NCI-H774 (cell line): ENCODE measurements around the gene PSMC2.
"Not testable (repeated sequence)": the region's sequence is repeated elsewhere in the genome, so short reads cannot be mapped to it uniquely, and the experiment has no call there.

Source experiments
- DNase-seq: peaks from one replicate; lab custom pipeline; 2025; lab: John Stamatoyannopoulos, UW

The PSMC2 gene

GRCh38 chr7:103379270-103379975 is 32.0 kb downstream of the PSMC2 start:
- no peak for DNase-seq

GRCh38 chr7:103380395-103381191 is 33.1 kb downstream of the PSMC2 start:
- no peak for DNase-seq

GRCh38 chr7:103381280-103382031 is 34.0 kb downstream of the PSMC2 start:
- no peak for DNase-seq

- DNase-seq: no peak
These were observed 34.6 kb downstream of the PSMC2 start for GRCh38 chr7:103382032-103382402.

GRCh38 chr7:103387242-103387641 is 39.8 kb downstream of the PSMC2 start:
- no peak for DNase-seq

GRCh38 chr7:103388469-103389140 is 41.2 kb downstream of the PSMC2 start:
- DNase-seq: no peak

- DNase-seq: no peak
These were observed 41.8 kb downstream of the PSMC2 start for GRCh38 chr7:103389263-103389662.

GRCh38 chr7:103391150-103391549 is 43.7 kb downstream of the PSMC2 start:
- DNase-seq: no peak

- no peak for DNase-seq
These were observed 44.5 kb downstream of the PSMC2 start for GRCh38 chr7:103391976-103392375.

- DNase-seq: no peak
These were observed 47.1 kb downstream of the PSMC2 start for GRCh38 chr7:103394566-103394965.

GRCh38 chr7:103395071-103395470 is 47.6 kb downstream of the PSMC2 start:
- no peak for DNase-seq

- DNase-seq: no peak
These were observed 49.0 kb downstream of the PSMC2 start for GRCh38 chr7:103396471-103396870.

- no peak for DNase-seq
These were observed 51.2 kb downstream of the PSMC2 start for GRCh38 chr7:103398483-103399127.

- DNase-seq: not testable (repeated sequence)
These were observed 52.2 kb downstream of the PSMC2 start for GRCh38 chr7:103399687-103400086.

- not testable (repeated sequence) for DNase-seq
These were observed 58.6 kb downstream of the PSMC2 start for GRCh38 chr7:103405789-103406613.

GRCh38 chr7:103412151-103412550 is 64.7 kb downstream of the PSMC2 start:
- no peak for DNase-seq

GRCh38 chr7:103413407-103413806 is 66.0 kb downstream of the PSMC2 start:
- DNase-seq: no peak

- DNase-seq: no peak
These were observed 70.8 kb downstream of the PSMC2 start for GRCh38 chr7:103418241-103418640.
